ENCODE results near the gene DIS3L2.

GRCh38 chr2:231926761-231927565 lies 34.5 kb upstream of the DIS3L2 start:
- TF ChIP-seq EZH2 (IDR thresholded peaks at IDR 0.05; ENCODE audit: insufficient read depth, poor library complexity, severe bottlenecking) (no peak), EZH2phosphoT487 (IDR thresholded peaks at IDR 0.05; ENCODE audit: insufficient read depth, low read depth) (no peak)
